Activated CD4-positive, alpha-beta T cell treated with anti-CD3 and anti-CD28 coated beads, Interleukin-2, Interleukin-4, amounts not matched to agents 100 ng/mL and 50 ng/mL, durations not matched to agents 16 hours and 8 hours (primary cell): Measurements from ENCODE around the gene LBH.

Source experiments
- DNase-seq: peaks from one replicate; pipeline ENCODE4 v3.0.0-alpha.2; 2020; ENCODE audit warnings: low spot score

LBH gene

GRCh38 chr2:30276455-30276911 is 45.1 kb downstream of the LBH start:
- no peak for DNase-seq

GRCh38 chr2:30277582-30277981 is 46.2 kb downstream of the LBH start:
- DNase-seq: no peak

- no peak for DNase-seq
Observed at GRCh38 chr2:30278419-30278818, 47.1 kb downstream of the LBH start.

GRCh38 chr2:30280596-30281434 is 49.5 kb downstream of the LBH start:
- no peak for DNase-seq

GRCh38 chr2:30282081-30282480 is 50.7 kb downstream of the LBH start:
- DNase-seq: no peak

GRCh38 chr2:30282721-30283120 is 51.4 kb downstream of the LBH start:
- DNase-seq: no peak

- DNase-seq: no peak
Observed at GRCh38 chr2:30283931-30284565, 52.7 kb downstream of the LBH start.

GRCh38 chr2:30285758-30286157 is 54.4 kb downstream of the LBH start:
- DNase-seq: no peak

GRCh38 chr2:30287190-30287840 is 56.0 kb downstream of the LBH start:
- no peak for DNase-seq

GRCh38 chr2:30287857-30288513 is 56.7 kb downstream of the LBH start:
- DNase-seq: no peak

- no peak for DNase-seq
Observed at GRCh38 chr2:30288561-30288960, 57.2 kb downstream of the LBH start.

GRCh38 chr2:30293303-30293921 is 62.1 kb downstream of the LBH start:
- no peak for DNase-seq

GRCh38 chr2:30294133-30294532 is 62.8 kb downstream of the LBH start:
- DNase-seq: no peak

- no peak for DNase-seq
Observed at GRCh38 chr2:30296496-30296895, 65.2 kb downstream of the LBH start.

GRCh38 chr2:30298302-30298701 is 67.0 kb downstream of the LBH start:
- DNase-seq: no peak

GRCh38 chr2:30300122-30300455 is 68.8 kb downstream of the LBH start:
- DNase-seq: no peak

GRCh38 chr2:30300456-30301221 is 69.3 kb downstream of the LBH start:
- no peak for DNase-seq

GRCh38 chr2:30301551-30301950 is 70.2 kb downstream of the LBH start:
- DNase-seq: no peak

GRCh38 chr2:30302566-30302965 is 71.2 kb downstream of the LBH start:
- no peak for DNase-seq

- no peak for DNase-seq
Observed at GRCh38 chr2:30303095-30303494, 71.8 kb downstream of the LBH start.

- no peak for DNase-seq
Observed at GRCh38 chr2:30305235-30305634, 73.9 kb downstream of the LBH start.
